GM12878 (cell line): ENCODE data around the gene MSRB1. TPM values are rescaled to one million over a fixed set of nuclear protein-coding genes. Genes with fewer than 3 reads are reported as not detected.

Experiments
- ATAC-seq: fragments of 200-7000 bp; cut with Tn5 transposase; 3 replicates; pipeline ENCODE4 v1.9.1; 2020; ENCODE audit warnings: mild to moderate bottlenecking, moderate library complexity
- BruUV-seq: library from RNA; stranded (reverse); fragments of 400-500 nt; replicated peaks from 2 replicates; lab custom pipeline; 2021; lab: Mats Ljungman, UMichigan
- CTCF ChIA-PET: fragments of 300-600 bp; sonication (Branson Sonifier 250); formaldehyde crosslinking; extraction: SDS; loops from one replicate; lab custom pipeline; 2021; ENCODE audit warnings: inconsistent platforms; lab: Yijun Ruan, JAX
- POLR2A ChIA-PET: fragments of 350-600 bp; formaldehyde crosslinking; extraction: SDS; loops from one replicate; lab custom pipeline; 2021; ENCODE audit warnings: inconsistent platforms; lab: Charles Lee
- RAD21 ChIA-PET: fragments of 300-600 bp; sonication (Branson Sonifier 250); formaldehyde crosslinking; loops from one replicate; lab custom pipeline; 2023; ENCODE audit warnings: antibody characterized with exemption; ENCODE audit not compliant: unreplicated experiment; lab: Charles Lee
- SMC1A ChIA-PET: fragments of 300-600 bp; sonication (Branson Sonifier 250); formaldehyde crosslinking; loops from one replicate; lab custom pipeline; 2023; ENCODE audit not compliant: unreplicated experiment, uncharacterized antibody; lab: Charles Lee
- DNase-seq: peaks from one replicate; pipeline ENCODE4 v3.0.0-alpha.2; 2011; ENCODE audit warnings: low read depth, low spot score
- FAIRE-seq: peaks from 3 replicates; lab custom pipeline; 2011; peaks lifted over from hg19 to GRCh38; lab: Jason Lieb, UNC
- H2AFZ ChIP-seq: 2 replicates; pipeline ENCODE4 v1.6.0; 2011; ENCODE audit warnings: low read depth, low read length, control low read depth; ENCODE audit not compliant: control insufficient read depth
- H3K27ac ChIP-seq: 2 replicates; pipeline ENCODE4 v1.5.1; 2011; ENCODE audit warnings: control low read depth; ENCODE audit not compliant: control insufficient read depth, insufficient read depth
- H3K27me3 ChIP-seq, 2 experiments: replicated peaks in 1 of 2; 2 replicates each; pipeline versions ENCODE4 v1.6.0 to v1.6.1; 2011; ENCODE audit warnings: low read length in 1 of 2; ENCODE audit not compliant: control insufficient read depth in 2 of 2, insufficient read depth in 2 of 2
- H3K36me3 ChIP-seq, 2 experiments: 2 replicates each; pipeline ENCODE4 v1.5.1; 2011; ENCODE audit warnings: low read length in 1 of 2; ENCODE audit not compliant: control insufficient read depth in 2 of 2, insufficient read depth in 2 of 2
- H3K4me1 ChIP-seq: 2 replicates; pipeline ENCODE4 v1.6.1; 2011; ENCODE audit warnings: mild to moderate bottlenecking, low read length, moderate library complexity, mixed read lengths; ENCODE audit not compliant: control insufficient read depth, insufficient read depth
- H3K4me2 ChIP-seq: 2 replicates; pipeline ENCODE4 v1.6.0; 2011; ENCODE audit warnings: control low read depth; ENCODE audit not compliant: control insufficient read depth, insufficient read depth
- H3K4me3 ChIP-seq: fragments of 200-600 bp; sonication (generic); 2 replicates; pipeline ENCODE4 v1.5.1; 2016
- H3K79me2 ChIP-seq: 2 replicates; pipeline ENCODE4 v1.6.0; 2011; ENCODE audit warnings: low read length; ENCODE audit not compliant: control insufficient read depth, insufficient read depth
- H3K9ac ChIP-seq: 2 replicates; pipeline ENCODE4 v1.8.0; 2011; ENCODE audit warnings: low read length, control low read depth, mixed read lengths; ENCODE audit not compliant: control insufficient read depth, insufficient read depth
- H3K9me3 ChIP-seq: replicated peaks from 3 replicates; pipeline ENCODE4 v1.5.1; 2011; ENCODE audit warnings: mild to moderate bottlenecking, low read length; ENCODE audit not compliant: control insufficient read depth, insufficient read depth
- H4K20me1 ChIP-seq: 2 replicates; pipeline ENCODE4 v1.6.0; 2011; ENCODE audit not compliant: control insufficient read depth, insufficient read depth
- CTCF ChIP-seq, 3 experiments: IDR thresholded peaks in 2 of 3; conservative IDR thresholded peaks in 1 of 3; 2 replicates each; pipeline ENCODE4 v1.5.1; 2011; ENCODE audit warnings: low read depth in 3 of 3, low read length in 3 of 3, mild to moderate bottlenecking in 3 of 3, control low read depth in 2 of 3, moderate library complexity in 2 of 3, inconsistent platforms in 1 of 3, mixed read lengths in 1 of 3; ENCODE audit not compliant: control insufficient read depth in 2 of 3, insufficient read depth in 1 of 3; ENCODE audit errors: extremely low read depth in 1 of 3
- FOS ChIP-seq: IDR thresholded peaks from 3 replicates; pipeline ENCODE4 v1.6.1; 2011; ENCODE audit warnings: borderline replicate concordance; ENCODE audit not compliant: insufficient read length; ENCODE audit errors: extremely low read depth
- NFIC ChIP-seq: IDR thresholded peaks from 2 replicates; pipeline ENCODE4 v1.6.1; 2012; ENCODE audit warnings: low read depth, mild to moderate bottlenecking, inconsistent platforms, low read length, moderate library complexity
- NFXL1 ChIP-seq: fragments of 450-650 bp; IDR thresholded peaks from 2 replicates; pipeline ENCODE4 v1.6.1; 2017; ENCODE audit warnings: antibody characterized with exemption, mild to moderate bottlenecking, borderline replicate concordance
- SMAD1 ChIP-seq: fragments of 450-650 bp; IDR thresholded peaks from 2 replicates; pipeline ENCODE4 v1.6.1; 2018; ENCODE audit warnings: mild to moderate bottlenecking, low read depth; ENCODE audit not compliant: partially characterized antibody
- SUZ12 ChIP-seq: fragments of 200-600 bp; sonication (generic); IDR thresholded peaks from one replicate; pipeline ENCODE4 v1.6.1; 2018; ENCODE audit warnings: antibody characterized with exemption, mild to moderate bottlenecking; ENCODE audit not compliant: unreplicated experiment
- TARDBP ChIP-seq: IDR thresholded peaks from 2 replicates; pipeline ENCODE4 v1.6.1; 2016; ENCODE audit warnings: borderline replicate concordance
- WGBS: methylation state at CpG from one replicate; pipeline ENCODE4 v1.1.6; 2016; ENCODE audit warnings: low lambda C conversion rate; ENCODE audit not compliant: insufficient replicate concordance, insufficient coverage; ENCODE audit errors: missing lambda C conversion rate; 5-methylcytosine and 5-hydroxymethylcytosine counted together
- in situ Hi-C: fragments of 300-500 bp; cut with MboI; formaldehyde crosslinking; loops from 9 replicates; pipeline ENCODE4 v1.14.3; 2018; ENCODE audit warnings: mixed read lengths
- intact Hi-C: fragments of 100-400 bp; cut with micrococcal nuclease; formaldehyde crosslinking; loops from one replicate; pipeline ENCODE4 v1.14.2; 2022; ENCODE audit not compliant: unreplicated experiment
- polyA plus RNA-seq, 11 experiments: library from polyadenylated mRNA; depleted of rRNA in 4 of 11; unstranded in 6 of 11; stranded (reverse) in 5 of 11; fragments of >200 nt; fragmentation: Nextera tagmentation in 4 of 11; fragmentation: Illumina TruSeq in 1 of 11; extraction: Ambion mirVana in 4 of 11; extraction: Trizol in 1 of 11; gene quantifications; 1 replicate in 1 of 11; 2 replicates in 10 of 11; pipeline versions ENCODE4 v1.2.1 to v1.2.3, GENCODE V29; 2011 to 2016; ENCODE audit warnings: inconsistent platforms in 2 of 11, missing spikeins in 2 of 11, low read depth in 1 of 11
- total RNA-seq, 4 experiments: library from RNA; depleted of rRNA in 3 of 4; stranded (reverse); fragments of >200 nt in 3 of 4; fragmentation: Illumina TruSeq in 1 of 4; extraction: Trizol in 1 of 4; gene quantifications; 2 replicates each; pipeline versions ENCODE4 v1.2.1 to v1.2.3, GENCODE V29; 2013 to 2021

The MSRB1 gene
- total and polyA plus RNA-seq, 10 of the 15 experiments (the other 5 are each of a cell fraction or from before 2014, with no cell fraction given) = 5.1 to 48.6 (median 25.7) TPM

- ChIA-PET CTCF (interaction anchor here (0.9 to 1.1 kb wide), 2 partner anchors 14 to 21 kb away, joined by 3 to 5 read pairs; no protein-coding TSS in a partner anchor), POLR2A (interaction anchor here (3.0 to 4.7 kb wide), 3 partner anchors 8 to 18 kb away, joined by 18 to 25 read pairs (median 21); partner anchors contain the start of genes RPS2 and TBL3), SMC1A (interaction anchor here (1.3 kb wide), 1 partner anchor 21 kb away, joined by 4 read pairs; no protein-coding TSS in a partner anchor), RAD21 (interaction anchor here (0.9 to 2.1 kb wide), 3 partner anchors 13 to 157 kb away, joined by 3 to 6 read pairs (median 5); partner anchors contain the start of genes FAHD1 and HAGH)
- no TSS peak for BruUV-seq
- no peak overlapping the region for H3K27ac ChIP-seq
- peak overlapping the region; percentile 87; the same call in 1 of the 2 replicates for H3K4me2 ChIP-seq
- H3K9ac ChIP-seq = no peak overlapping the region
- no peaks in the 10 kb centered on the region for H4K20me1 ChIP-seq
- H3K79me2 ChIP-seq = no peaks in the 10 kb centered on the region; the same call in none of the 2 replicates
- ATAC-seq (no peak), DNase-seq (no peak)
- H3K27me3 ChIP-seq = 0 out of 4 replicates have a peak, but pooled peaks cover 0 to 5% of the 10 kb centered on the region in 2 experiments
- no peak overlapping the region for H2AFZ ChIP-seq
- intact Hi-C loops = no loop called here
- in situ Hi-C loops = no loop called here
- TF ChIP-seq NFXL1 (no peak), SMAD1 (no peak), CTCF (IDR thresholded peaks at IDR 0.05 in 2 of 3, conservative IDR thresholded peaks at IDR 0.05 in 1 of 3; ENCODE audit: control insufficient read depth in 2 of 3, extremely low read depth in 1 of 3, insufficient read depth in 1 of 3, low read depth in 3 of 3, low read length in 3 of 3) (peak in 1 of 3 experiments; percentile 11; a peak in 1 of 6 replicates), FOS (no peak), NFIC (no peak), TARDBP (no peak), SUZ12 (no peak)
- TF ChIP-seq, all 136 proteins: peak for 1
- Histone ChIP-seq H3K4me1 (peaks cover 28% of the 10 kb centered on the region), H3K4me3 (no peak overlapping the region), H3K36me3 (peaks cover 5 to 9% of the 10 kb centered on the region in 2 experiments; a peak in 3 of 4 replicates), H3K9me3 (no peaks in the 10 kb centered on the region)
- FAIRE-seq = no peak
- WGBS = 39% methylated on average over 19 of the region's 19 CpGs
These were observed 40.1 kb upstream of the MSRB1 start for GRCh38 chr16:1982991-1983543.
